Thyroid gland (tissue), 4 donors: ENCODE data around the gene GRIN2D.

ENCODE experiments used
- CTCF ChIP-seq, 6 experiments: fragments of 200-600 bp in 3 of 6; fragments of 450-650 bp in 3 of 6; sonication (generic) in 3 of 6; IDR thresholded peaks; one replicate each; pipeline ENCODE4 v1.5.1; 2016 to 2019; ENCODE audit warnings: antibody characterized with exemption in 6 of 6, mild to moderate bottlenecking in 2 of 6, inconsistent platforms in 1 of 6, moderate library complexity in 1 of 6
- POLR2A ChIP-seq, 2 donors: fragments of 450-650 bp; IDR thresholded peaks; one replicate each; pipeline ENCODE4 v1.6.1; 2017; ENCODE audit warnings: antibody characterized with exemption in 2 of 2, mild to moderate bottlenecking in 2 of 2, moderate library complexity in 1 of 2

- TF ChIP-seq POLR2A (IDR thresholded peaks at IDR 0.05) (no peak), CTCF (IDR thresholded peaks at IDR 0.05) (no peak)
These were observed 34.3 kb upstream of the GRIN2D start for GRCh38 chr19:48359123-48359522.
